ENCODE results near the gene RUBCN. TPM values are rescaled to one million over a fixed set of nuclear protein-coding genes. Genes with fewer than 3 reads are reported as not detected.
"Not testable (repeated sequence)": the region's sequence is repeated elsewhere in the genome, so short reads cannot be mapped to it uniquely, and the experiment has no call there.

RUBCN gene
- total and polyA plus RNA-seq, 10 of the 15 experiments (the other 5 are each of a cell fraction or from before 2014, with no cell fraction given) = 15.5 to 79.9 (median 40.4) TPM

- H3K9ac ChIP-seq (ENCODE audit: control insufficient read depth, insufficient read depth, low read length); H3K27me3 ChIP-seq (replicated peaks in 1 of 2; ENCODE audit: control insufficient read depth in 2 of 2, insufficient read depth in 2 of 2, low read length in 1 of 2); H3K9me3 ChIP-seq (replicated peaks; ENCODE audit: control insufficient read depth, insufficient read depth, low read length); FAIRE-seq; intact Hi-C loops (cut with micrococcal nuclease; ENCODE audit: unreplicated experiment); H3K4me2 ChIP-seq (ENCODE audit: control insufficient read depth, insufficient read depth); RAD21 ChIA-PET (ENCODE audit: unreplicated experiment); H3K79me2 ChIP-seq (ENCODE audit: control insufficient read depth, insufficient read depth, low read length); POLR2A ChIA-PET; H3K4me3 ChIP-seq; H3K36me3 ChIP-seq (ENCODE audit: control insufficient read depth in 2 of 2, insufficient read depth in 2 of 2, low read length in 1 of 2); H3K4me1 ChIP-seq (ENCODE audit: control insufficient read depth, insufficient read depth, low read length); BruUV-seq (replicated peaks); DNase-seq (ENCODE audit: low read depth, low spot score); CTCF ChIA-PET; H4K20me1 ChIP-seq (ENCODE audit: control insufficient read depth, insufficient read depth); H3K27ac ChIP-seq (ENCODE audit: control insufficient read depth, insufficient read depth); SMC1A ChIA-PET (ENCODE audit: uncharacterized antibody, unreplicated experiment); in situ Hi-C loops (cut with MboI): not testable (repeated sequence)
- ATAC-seq = peak; percentile 83
- H2AFZ ChIP-seq (ENCODE audit: control insufficient read depth, low read depth, low read length) = peak overlapping the region; percentile 67
- 0% methylated on average over 5 of the region's 67 CpGs for WGBS (ENCODE audit: insufficient coverage, insufficient replicate concordance, low lambda C conversion rate, missing lambda C conversion rate)
- peak; percentile 2; the same call in 1 of the 2 replicates for TF ChIP-seq SPI1 (IDR thresholded peaks at IDR 0.05; ENCODE audit: borderline replicate concordance, insufficient read depth, low read depth, low read length)
Observed at GRCh38 chr3:197627158-197627771, 109.4 kb downstream of the RUBCN start.

- ATAC-seq = peak; percentile 68
- H3K36me3 ChIP-seq (ENCODE audit: control insufficient read depth in 2 of 2, insufficient read depth in 2 of 2, low read length in 1 of 2); H3K9me3 ChIP-seq (replicated peaks; ENCODE audit: control insufficient read depth, insufficient read depth, low read length); H3K27ac ChIP-seq (ENCODE audit: control insufficient read depth, insufficient read depth); H3K79me2 ChIP-seq (ENCODE audit: control insufficient read depth, insufficient read depth, low read length); H3K9ac ChIP-seq (ENCODE audit: control insufficient read depth, insufficient read depth, low read length); SMC1A ChIA-PET (ENCODE audit: uncharacterized antibody, unreplicated experiment); H3K27me3 ChIP-seq (replicated peaks in 1 of 2; ENCODE audit: control insufficient read depth in 2 of 2, insufficient read depth in 2 of 2, low read length in 1 of 2); H3K4me2 ChIP-seq (ENCODE audit: control insufficient read depth, insufficient read depth); BruUV-seq (replicated peaks); FAIRE-seq; intact Hi-C loops (cut with micrococcal nuclease; ENCODE audit: unreplicated experiment); RAD21 ChIA-PET (ENCODE audit: unreplicated experiment); POLR2A ChIA-PET; CTCF ChIA-PET; DNase-seq (ENCODE audit: low read depth, low spot score); in situ Hi-C loops (cut with MboI); H3K4me1 ChIP-seq (ENCODE audit: control insufficient read depth, insufficient read depth, low read length); H4K20me1 ChIP-seq (ENCODE audit: control insufficient read depth, insufficient read depth); H2AFZ ChIP-seq (ENCODE audit: control insufficient read depth, low read depth, low read length): not testable (repeated sequence)
- peak overlapping the region; percentile 47; the same call in 1 of the 2 replicates for H3K4me3 ChIP-seq
- 2% methylated on average over 5 of the region's 18 CpGs for WGBS (ENCODE audit: insufficient coverage, insufficient replicate concordance, low lambda C conversion rate, missing lambda C conversion rate)
Observed at GRCh38 chr3:197626404-197627157, 110.1 kb downstream of the RUBCN start.

- H3K79me2 ChIP-seq (ENCODE audit: control insufficient read depth, insufficient read depth, low read length); H2AFZ ChIP-seq (ENCODE audit: control insufficient read depth, low read depth, low read length); BruUV-seq (replicated peaks); SMC1A ChIA-PET (ENCODE audit: uncharacterized antibody, unreplicated experiment); POLR2A ChIA-PET; FAIRE-seq; DNase-seq (ENCODE audit: low read depth, low spot score); H3K36me3 ChIP-seq (ENCODE audit: control insufficient read depth in 2 of 2, insufficient read depth in 2 of 2, low read length in 1 of 2); H4K20me1 ChIP-seq (ENCODE audit: control insufficient read depth, insufficient read depth); H3K4me1 ChIP-seq (ENCODE audit: control insufficient read depth, insufficient read depth, low read length); in situ Hi-C loops (cut with MboI); H3K4me3 ChIP-seq; H3K27me3 ChIP-seq (replicated peaks in 1 of 2; ENCODE audit: control insufficient read depth in 2 of 2, insufficient read depth in 2 of 2, low read length in 1 of 2); ATAC-seq; H3K9ac ChIP-seq (ENCODE audit: control insufficient read depth, insufficient read depth, low read length); RAD21 ChIA-PET (ENCODE audit: unreplicated experiment); intact Hi-C loops (cut with micrococcal nuclease; ENCODE audit: unreplicated experiment); H3K4me2 ChIP-seq (ENCODE audit: control insufficient read depth, insufficient read depth); CTCF ChIA-PET; H3K9me3 ChIP-seq (replicated peaks; ENCODE audit: control insufficient read depth, insufficient read depth, low read length); H3K27ac ChIP-seq (ENCODE audit: control insufficient read depth, insufficient read depth): not testable (repeated sequence)
- WGBS (ENCODE audit: insufficient coverage, insufficient replicate concordance, low lambda C conversion rate, missing lambda C conversion rate) = over 99% methylated on average over 13 of the region's 13 CpGs
Observed at GRCh38 chr3:197621478-197621877, 115.2 kb downstream of the RUBCN start.

Measured in GM12878 (cell line).